Esophagus squamous epithelium (tissue), 4 donors: ENCODE data around the gene KCNMA1.

Source experiments
- POLR2A ChIP-seq, 4 donors: fragments of 450-650 bp; IDR thresholded peaks; one replicate each; pipeline ENCODE4 v1.6.1; 2017; ENCODE audit warnings: antibody characterized with exemption in 4 of 4, mild to moderate bottlenecking in 4 of 4, moderate library complexity in 3 of 4
- TF ChIP-seq, protein P1 (sequence below), 6 experiments: fragments of 450-650 bp in 4 of 6; fragments of 200-600 bp in 2 of 6; sonication (generic) in 2 of 6; IDR thresholded peaks; one replicate each; pipeline ENCODE4 v1.5.1; 2016 to 2019; ENCODE audit warnings: antibody characterized with exemption in 6 of 6, mild to moderate bottlenecking in 4 of 6, moderate library complexity in 4 of 6

DNA sequence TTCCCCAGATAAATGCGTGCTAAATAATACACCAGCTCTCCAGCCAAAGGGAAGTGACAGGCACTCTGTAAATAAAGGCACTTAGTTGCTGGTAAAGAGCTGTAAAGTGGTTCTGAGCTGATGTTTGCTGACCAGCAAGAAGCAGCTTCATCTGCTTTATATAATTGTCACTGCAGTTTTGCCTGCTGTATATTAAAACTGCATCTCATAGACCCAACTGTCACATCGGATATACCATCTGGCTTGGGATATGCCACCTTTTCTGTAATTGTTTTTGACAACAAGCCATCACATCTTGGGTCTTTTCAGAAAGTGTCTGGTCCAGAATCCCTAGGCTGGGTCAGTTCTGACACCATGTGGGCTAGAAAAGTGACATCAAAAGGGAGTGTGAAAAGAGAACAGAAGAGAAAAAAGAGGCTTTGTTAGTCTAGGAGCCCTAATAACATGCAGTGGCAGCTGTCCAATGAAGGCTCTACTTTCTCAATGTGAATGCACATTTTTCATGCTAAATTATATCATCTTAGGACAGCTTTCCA lies 697.6 kb downstream of the KCNMA1 start:
- TF ChIP-seq, protein P1, sequence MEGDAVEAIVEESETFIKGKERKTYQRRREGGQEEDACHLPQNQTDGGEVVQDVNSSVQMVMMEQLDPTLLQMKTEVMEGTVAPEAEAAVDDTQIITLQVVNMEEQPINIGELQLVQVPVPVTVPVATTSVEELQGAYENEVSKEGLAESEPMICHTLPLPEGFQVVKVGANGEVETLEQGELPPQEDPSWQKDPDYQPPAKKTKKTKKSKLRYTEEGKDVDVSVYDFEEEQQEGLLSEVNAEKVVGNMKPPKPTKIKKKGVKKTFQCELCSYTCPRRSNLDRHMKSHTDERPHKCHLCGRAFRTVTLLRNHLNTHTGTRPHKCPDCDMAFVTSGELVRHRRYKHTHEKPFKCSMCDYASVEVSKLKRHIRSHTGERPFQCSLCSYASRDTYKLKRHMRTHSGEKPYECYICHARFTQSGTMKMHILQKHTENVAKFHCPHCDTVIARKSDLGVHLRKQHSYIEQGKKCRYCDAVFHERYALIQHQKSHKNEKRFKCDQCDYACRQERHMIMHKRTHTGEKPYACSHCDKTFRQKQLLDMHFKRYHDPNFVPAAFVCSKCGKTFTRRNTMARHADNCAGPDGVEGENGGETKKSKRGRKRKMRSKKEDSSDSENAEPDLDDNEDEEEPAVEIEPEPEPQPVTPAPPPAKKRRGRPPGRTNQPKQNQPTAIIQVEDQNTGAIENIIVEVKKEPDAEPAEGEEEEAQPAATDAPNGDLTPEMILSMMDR (IDR thresholded peaks at IDR 0.05), result no peak
- no peak for TF ChIP-seq POLR2A (IDR thresholded peaks at IDR 0.05)
